DMS53 treated with DMSO at 0.1 percent for 48 hours (cell line): ENCODE data around the gene SCFD1.
"Not testable (repeated sequence)": the region's sequence is repeated elsewhere in the genome, so short reads cannot be mapped to it uniquely, and the experiment has no call there.

ENCODE experiments used
- DNase-seq: peaks from one replicate; lab custom pipeline; 2025; ENCODE audit not compliant: unreplicated experiment; lab: John Stamatoyannopoulos, UW

Gene SCFD1

GRCh38 chr14:30673071-30673470, 51.0 kb downstream of the SCFD1 start:
- DNase-seq, result no peak

GRCh38 chr14:30678926-30679431, 56.9 kb downstream of the SCFD1 start:
- DNase-seq, result no peak

GRCh38 chr14:30680036-30680435, 57.9 kb downstream of the SCFD1 start:
- DNase-seq, result no peak

GRCh38 chr14:30680776-30681175, 58.7 kb downstream of the SCFD1 start:
- not testable (repeated sequence) for DNase-seq

- no peak for DNase-seq
Observed at GRCh38 chr14:30681752-30682355, 59.7 kb downstream of the SCFD1 start.

GRCh38 chr14:30690487-30691355, 68.6 kb downstream of the SCFD1 start:
- not testable (repeated sequence) for DNase-seq

- DNase-seq, result no peak
Observed at GRCh38 chr14:30691751-30692398, 69.8 kb downstream of the SCFD1 start.

- DNase-seq, result no peak
Observed at GRCh38 chr14:30692669-30693068, 70.5 kb downstream of the SCFD1 start.

GRCh38 chr14:30698463-30698862, 76.3 kb downstream of the SCFD1 start:
- DNase-seq, result no peak

GRCh38 chr14:30706704-30707103, 84.6 kb downstream of the SCFD1 start:
- no peak for DNase-seq

GRCh38 chr14:30708157-30708556, 86.0 kb downstream of the SCFD1 start:
- DNase-seq, result no peak

- DNase-seq, result no peak
Observed at GRCh38 chr14:30709201-30709600, 87.1 kb downstream of the SCFD1 start.

GRCh38 chr14:30710876-30711275, 88.8 kb downstream of the SCFD1 start:
- no peak for DNase-seq

GRCh38 chr14:30719137-30719536, 97.0 kb downstream of the SCFD1 start:
- DNase-seq, result no peak

- DNase-seq, result no peak
Observed at GRCh38 chr14:30725763-30726162, 103.6 kb downstream of the SCFD1 start.

- no peak for DNase-seq
Observed at GRCh38 chr14:30728471-30728870, 106.4 kb downstream of the SCFD1 start.

- DNase-seq, result no peak
Observed at GRCh38 chr14:30737916-30738315, 115.8 kb downstream of the SCFD1 start.

- DNase-seq, result no peak
Observed at GRCh38 chr14:30738978-30739377, 116.9 kb downstream of the SCFD1 start.

- DNase-seq, result no peak
Observed at GRCh38 chr14:30748343-30748742, 126.2 kb downstream of the SCFD1 start.

GRCh38 chr14:30751646-30752416, 129.7 kb downstream of the SCFD1 start:
- DNase-seq, result no peak

GRCh38 chr14:30753452-30753851, 131.3 kb downstream of the SCFD1 start:
- no peak for DNase-seq
